Stomach smooth muscle (tissue), 2 donors: ENCODE data around the gene GCNT1.
"Not testable (repeated sequence)": the region's sequence is repeated elsewhere in the genome, so short reads cannot be mapped to it uniquely, and the experiment has no call there.

Experiments
- H3K27ac ChIP-seq: one replicate; pipeline ENCODE4 v1.7.0; 2013; ENCODE audit warnings: mild to moderate bottlenecking, low read length, inconsistent platforms
- H3K27me3 ChIP-seq, 2 donors: one replicate each; pipeline ENCODE4 v1.7.0; 2013; ENCODE audit warnings: low read length in 2 of 2; ENCODE audit not compliant: insufficient read depth in 2 of 2, control insufficient read depth in 1 of 2
- H3K36me3 ChIP-seq, 2 donors: one replicate each; pipeline ENCODE4 v1.7.0; 2013; ENCODE audit warnings: low read length in 2 of 2; ENCODE audit not compliant: control insufficient read depth in 2 of 2, insufficient read depth in 2 of 2
- H3K4me1 ChIP-seq: one replicate; pipeline ENCODE4 v1.7.0; 2013; ENCODE audit warnings: low read length; ENCODE audit not compliant: control insufficient read depth, insufficient read depth
- H3K4me3 ChIP-seq, 2 donors: one replicate each; pipeline ENCODE4 v1.7.0; 2013; ENCODE audit warnings: low read length in 2 of 2
- H3K9ac ChIP-seq, 2 donors: one replicate each; pipeline ENCODE4 v1.7.0; 2013; ENCODE audit warnings: low read length in 2 of 2, mild to moderate bottlenecking in 1 of 2
- H3K9me3 ChIP-seq, 2 donors: one replicate each; pipeline ENCODE4 v1.7.0; 2013; ENCODE audit warnings: low read length in 2 of 2; ENCODE audit not compliant: control insufficient read depth in 2 of 2
- donor health status: healthy.
- donor health status: Pancreatic carcinoma.

The GCNT1 gene

DNA sequence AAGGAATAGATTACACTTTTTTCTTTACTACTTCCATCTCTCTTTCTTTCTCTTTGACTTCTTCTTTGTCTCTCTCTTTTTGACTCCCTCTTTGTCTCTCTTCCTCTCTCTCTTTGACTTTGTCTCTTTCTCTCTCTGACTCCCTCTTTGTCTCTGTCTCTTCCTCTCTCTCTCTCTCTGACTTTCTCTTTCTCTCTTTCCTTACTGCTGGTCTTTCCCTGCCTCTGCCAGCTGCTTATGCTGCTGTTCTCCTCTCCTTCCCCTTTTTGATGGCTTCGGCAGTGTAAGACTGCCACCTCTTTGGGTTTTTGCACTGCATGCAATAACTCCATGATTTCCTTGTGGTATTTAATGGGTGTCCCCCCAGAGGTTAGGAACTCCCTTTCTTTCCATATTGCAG lies 32.1 kb downstream of the GCNT1 start:
- H3K9me3 ChIP-seq, H3K27ac ChIP-seq, H3K27me3 ChIP-seq, H3K4me1 ChIP-seq, H3K9ac ChIP-seq, H3K36me3 ChIP-seq, H3K4me3 ChIP-seq: not testable (repeated sequence)

GRCh38 chr9:76493496-76493895 lies 34.5 kb downstream of the GCNT1 start:
- H3K9me3 ChIP-seq, result not testable (repeated sequence)

DNA sequence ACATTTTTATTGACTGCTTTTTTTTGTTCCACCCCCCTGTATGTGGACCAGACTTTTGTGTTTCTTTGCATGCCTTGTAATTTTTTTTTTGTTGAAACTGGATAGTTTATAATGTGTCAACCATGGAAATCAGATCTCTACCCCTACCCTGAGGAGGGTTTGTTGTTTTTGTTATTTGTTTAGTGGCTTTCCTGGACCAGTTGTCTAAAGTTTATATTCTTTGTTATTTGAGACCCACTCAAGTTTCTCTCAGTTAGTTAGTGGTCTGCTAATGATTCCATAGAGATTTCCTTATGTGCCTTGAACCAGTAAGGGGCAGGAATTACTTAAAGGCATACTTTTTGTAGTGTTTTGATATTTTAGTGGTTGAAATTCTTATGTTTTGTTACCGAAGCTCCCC lies 41.1 kb downstream of the GCNT1 start:
- Histone ChIP-seq H3K4me3 (no peak overlapping the region), H3K9me3 (no peaks in the 10 kb centered on the region), H3K27ac (no peak overlapping the region), H3K9ac (no peak overlapping the region), H3K36me3 (no peaks in the 10 kb centered on the region), H3K4me1 (no peaks in the 10 kb centered on the region), H3K27me3 (no peaks in the 10 kb centered on the region)

More at GRCh38 chr9:76493496-76493895, 34.5 kb downstream of the GCNT1 start:
- not testable (repeated sequence) for H3K36me3 ChIP-seq, H3K9ac ChIP-seq, H3K27me3 ChIP-seq, H3K4me1 ChIP-seq, H3K27ac ChIP-seq, H3K4me3 ChIP-seq

DNA sequence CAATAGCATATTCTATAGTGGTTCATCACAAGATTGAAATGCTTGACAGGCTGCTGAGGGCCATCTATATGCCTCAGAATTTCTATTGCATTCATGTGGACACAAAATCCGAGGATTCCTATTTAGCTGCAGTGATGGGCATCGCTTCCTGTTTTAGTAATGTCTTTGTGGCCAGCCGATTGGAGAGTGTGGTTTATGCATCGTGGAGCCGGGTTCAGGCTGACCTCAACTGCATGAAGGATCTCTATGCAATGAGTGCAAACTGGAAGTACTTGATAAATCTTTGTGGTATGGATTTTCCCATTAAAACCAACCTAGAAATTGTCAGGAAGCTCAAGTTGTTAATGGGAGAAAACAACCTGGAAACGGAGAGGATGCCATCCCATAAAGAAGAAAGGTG lies 43.8 kb downstream of the GCNT1 start:
- H3K4me1 ChIP-seq, result no peaks in the 10 kb centered on the region
- no peak overlapping the region for H3K9ac ChIP-seq
- no peaks in the 10 kb centered on the region for H3K36me3 ChIP-seq
- no peak overlapping the region for H3K4me3 ChIP-seq
- no peaks in the 10 kb centered on the region for H3K9me3 ChIP-seq
- no peaks in the 10 kb centered on the region for H3K27me3 ChIP-seq
- H3K27ac ChIP-seq, result no peak overlapping the region

DNA sequence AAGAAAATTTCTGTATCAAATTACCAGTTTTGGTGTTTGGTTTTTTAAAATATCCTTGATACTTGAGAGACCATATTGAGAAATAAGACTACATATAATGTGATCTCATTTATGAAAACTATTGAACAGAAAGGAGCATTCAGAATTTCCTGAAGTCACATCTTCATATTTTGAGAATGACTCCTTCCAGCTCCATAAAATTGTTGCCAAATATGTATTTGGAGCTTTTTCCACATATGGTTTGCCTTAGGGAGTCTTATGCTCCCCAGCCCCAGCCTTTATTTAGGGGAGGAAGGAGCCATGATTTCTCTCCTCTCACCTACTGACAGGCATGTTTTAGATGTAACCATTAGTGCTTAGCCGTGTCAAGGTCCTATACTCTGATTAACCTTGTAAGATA lies 51.1 kb downstream of the GCNT1 start:
- H3K36me3 ChIP-seq, result no peaks in the 10 kb centered on the region
- H3K4me3 ChIP-seq, result no peak overlapping the region
- no peaks in the 10 kb centered on the region for H3K27me3 ChIP-seq
- H3K4me1 ChIP-seq, result no peaks in the 10 kb centered on the region
- peaks cover 0 to 2% of the 10 kb centered on the region in 2 donors for H3K9me3 ChIP-seq
- H3K9ac ChIP-seq, result no peak overlapping the region
- no peak overlapping the region for H3K27ac ChIP-seq

DNA sequence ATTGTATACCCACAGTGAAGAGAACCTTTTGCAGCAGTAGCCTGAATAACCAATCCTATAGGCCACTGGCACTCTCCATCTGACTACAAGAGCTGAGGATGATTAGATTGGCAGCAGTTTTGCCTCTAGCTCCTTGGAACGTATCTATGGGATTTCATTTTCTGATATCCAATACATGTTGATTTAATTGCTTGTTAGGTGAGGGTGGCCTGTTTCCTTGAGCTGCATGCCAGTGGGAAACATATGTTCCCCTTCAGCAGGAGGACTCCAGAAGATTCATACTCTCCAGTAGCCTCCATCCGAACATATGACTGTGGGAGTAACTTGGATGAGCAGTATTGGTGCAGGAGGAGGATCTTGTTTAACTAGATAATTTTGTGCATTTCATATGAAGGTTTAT lies 51.5 kb downstream of the GCNT1 start:
- no peak overlapping the region for H3K9ac ChIP-seq
- no peaks in the 10 kb centered on the region for H3K36me3 ChIP-seq
- no peak overlapping the region for H3K4me3 ChIP-seq
- H3K9me3 ChIP-seq, result peaks cover 0 to 2% of the 10 kb centered on the region in 2 donors
- no peaks in the 10 kb centered on the region for H3K4me1 ChIP-seq
- H3K27me3 ChIP-seq, result no peaks in the 10 kb centered on the region
- no peak overlapping the region for H3K27ac ChIP-seq

- Histone ChIP-seq H3K9me3 (peaks cover 0 to 2% of the 10 kb centered on the region in 2 donors), H3K9ac (no peak overlapping the region), H3K27me3 (no peaks in the 10 kb centered on the region), H3K36me3 (no peaks in the 10 kb centered on the region), H3K4me1 (no peaks in the 10 kb centered on the region), H3K27ac (no peak overlapping the region), H3K4me3 (no peak overlapping the region)
Observed at GRCh38 chr9:76512826-76513225, 53.8 kb downstream of the GCNT1 start.

GRCh38 chr9:76516350-76516749 lies 57.4 kb downstream of the GCNT1 start:
- no peak overlapping the region for H3K27ac ChIP-seq
- H3K4me3 ChIP-seq, result no peak overlapping the region
- no peak overlapping the region for H3K9ac ChIP-seq
- H3K4me1 ChIP-seq, result no peaks in the 10 kb centered on the region
- H3K27me3 ChIP-seq, result no peaks in the 10 kb centered on the region
- H3K9me3 ChIP-seq, result peaks cover 0 to 2% of the 10 kb centered on the region in 2 donors
- H3K36me3 ChIP-seq, result no peaks in the 10 kb centered on the region

DNA sequence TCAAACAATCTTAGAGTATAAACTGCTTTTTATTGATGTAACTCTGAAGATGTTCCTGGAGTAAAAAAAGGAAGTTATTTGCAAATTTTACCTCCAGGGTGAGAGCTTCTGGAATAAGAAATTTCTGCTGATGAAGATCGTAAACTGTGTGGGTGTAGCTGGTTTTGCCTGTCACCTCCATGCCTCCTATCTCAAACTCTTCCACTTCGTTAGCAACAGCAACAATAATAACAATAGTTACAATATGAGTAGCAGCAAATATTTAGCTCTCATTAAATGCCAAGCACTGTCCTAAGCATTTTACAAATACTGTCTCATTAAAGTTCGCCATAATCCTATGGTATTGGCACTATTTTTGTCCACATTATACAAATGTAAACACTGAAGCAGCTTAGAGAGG lies 57.9 kb downstream of the GCNT1 start:
- Histone ChIP-seq H3K36me3 (no peaks in the 10 kb centered on the region), H3K9ac (no peak overlapping the region), H3K27ac (no peak overlapping the region), H3K4me3 (no peak overlapping the region), H3K4me1 (no peaks in the 10 kb centered on the region), H3K9me3 (no peaks in the 10 kb centered on the region), H3K27me3 (no peaks in the 10 kb centered on the region)

GRCh38 chr9:76519075-76519835 lies 60.3 kb downstream of the GCNT1 start:
- Histone ChIP-seq H3K4me1 (no peaks in the 10 kb centered on the region), H3K4me3 (no peak overlapping the region), H3K9me3 (no peaks in the 10 kb centered on the region), H3K9ac (no peak overlapping the region), H3K27me3 (no peaks in the 10 kb centered on the region), H3K36me3 (no peaks in the 10 kb centered on the region), H3K27ac (no peak overlapping the region)

DNA sequence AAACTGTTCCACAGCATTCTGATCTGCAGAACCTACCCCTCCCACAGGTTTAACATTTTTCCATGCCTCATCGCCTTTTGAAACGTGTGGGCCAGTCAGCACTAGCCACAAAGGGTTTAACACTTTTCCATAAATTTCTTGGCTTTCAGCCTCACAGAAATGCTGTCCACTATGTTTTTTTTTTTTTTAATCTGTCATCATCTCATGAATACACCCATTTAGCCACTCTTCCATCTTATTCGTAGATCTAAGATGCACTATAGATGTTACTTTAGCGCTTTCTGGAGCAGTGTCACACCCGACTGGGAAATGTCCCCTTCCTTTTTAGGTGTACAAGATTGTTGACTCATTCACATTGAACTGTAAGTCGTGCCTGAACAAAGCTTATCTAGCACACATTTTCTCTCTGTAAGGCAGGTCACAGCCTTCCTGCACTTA lies 62.3 kb downstream of the GCNT1 start:
- Histone ChIP-seq H3K27me3 (no peaks in the 10 kb centered on the region), H3K27ac (no peak overlapping the region), H3K9me3 (no peaks in the 10 kb centered on the region), H3K4me1 (no peaks in the 10 kb centered on the region), H3K9ac (no peak overlapping the region), H3K36me3 (no peaks in the 10 kb centered on the region), H3K4me3 (no peak overlapping the region)
